ENCODE data around the gene FFAR1.

DNA sequence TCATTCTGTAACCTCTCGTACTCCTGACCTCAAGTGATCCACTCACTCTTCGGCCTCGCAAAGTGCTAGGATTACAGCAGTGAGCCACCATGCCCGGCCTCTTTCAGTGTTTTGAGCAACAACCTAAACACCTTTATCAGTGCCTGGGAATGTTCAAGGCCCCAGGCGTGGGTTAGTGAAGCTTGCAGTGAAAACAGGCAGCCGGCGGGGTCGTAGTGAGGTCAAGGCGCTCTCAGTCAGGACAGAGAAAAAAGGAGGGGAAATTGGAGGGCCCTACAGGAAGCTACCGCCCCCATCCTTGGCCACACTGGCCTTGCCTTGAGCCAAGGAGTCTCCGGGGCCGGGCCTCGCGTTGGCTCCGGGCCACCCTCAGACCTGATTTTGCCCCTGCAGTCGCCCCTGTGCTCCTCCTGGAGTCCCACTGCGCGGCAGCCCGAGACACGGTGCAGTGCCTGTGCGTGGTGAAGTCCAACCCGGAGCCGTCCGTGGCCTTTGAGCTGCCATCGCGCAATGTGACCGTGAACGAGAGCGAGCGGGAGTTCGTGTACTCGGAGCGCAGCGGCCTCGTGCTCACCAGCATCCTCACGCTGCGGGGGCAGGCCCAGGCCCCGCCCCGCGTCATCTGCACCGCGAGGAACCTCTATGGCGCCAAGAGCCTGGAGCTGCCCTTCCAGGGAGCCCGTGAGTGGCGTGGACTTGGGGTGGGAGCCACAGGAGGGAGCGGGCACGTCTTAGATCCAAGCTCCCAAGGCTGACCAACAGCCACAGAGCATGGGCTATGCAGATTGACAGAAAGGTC lies 38.0 kb upstream of the FFAR1 start:
- TF ChIP-seq, protein P1, sequence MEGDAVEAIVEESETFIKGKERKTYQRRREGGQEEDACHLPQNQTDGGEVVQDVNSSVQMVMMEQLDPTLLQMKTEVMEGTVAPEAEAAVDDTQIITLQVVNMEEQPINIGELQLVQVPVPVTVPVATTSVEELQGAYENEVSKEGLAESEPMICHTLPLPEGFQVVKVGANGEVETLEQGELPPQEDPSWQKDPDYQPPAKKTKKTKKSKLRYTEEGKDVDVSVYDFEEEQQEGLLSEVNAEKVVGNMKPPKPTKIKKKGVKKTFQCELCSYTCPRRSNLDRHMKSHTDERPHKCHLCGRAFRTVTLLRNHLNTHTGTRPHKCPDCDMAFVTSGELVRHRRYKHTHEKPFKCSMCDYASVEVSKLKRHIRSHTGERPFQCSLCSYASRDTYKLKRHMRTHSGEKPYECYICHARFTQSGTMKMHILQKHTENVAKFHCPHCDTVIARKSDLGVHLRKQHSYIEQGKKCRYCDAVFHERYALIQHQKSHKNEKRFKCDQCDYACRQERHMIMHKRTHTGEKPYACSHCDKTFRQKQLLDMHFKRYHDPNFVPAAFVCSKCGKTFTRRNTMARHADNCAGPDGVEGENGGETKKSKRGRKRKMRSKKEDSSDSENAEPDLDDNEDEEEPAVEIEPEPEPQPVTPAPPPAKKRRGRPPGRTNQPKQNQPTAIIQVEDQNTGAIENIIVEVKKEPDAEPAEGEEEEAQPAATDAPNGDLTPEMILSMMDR (IDR thresholded peaks at IDR 0.05), result no peak
- no peak for TF ChIP-seq POLR2AphosphoS5 (IDR thresholded peaks at IDR 0.05)
